H9 (cell line): ENCODE measurements around the gene GALR2. TPM values are rescaled to one million over a fixed set of nuclear protein-coding genes. Genes with fewer than 3 reads are reported as not detected.
A peak's percentile ranks its signal among the peaks of the same experiment; 100 is the strongest.

Experiments
- DNase-seq: peaks from one replicate; pipeline ENCODE4 v3.0.0-alpha.2; 2017
- H2AFZ ChIP-seq: one replicate; pipeline ENCODE4 v1.6.1; 2013; ENCODE audit warnings: mild to moderate bottlenecking, low read length, control low read depth, moderate library complexity
- H2AK5ac ChIP-seq: 2 replicates; pipeline ENCODE4 v1.6.1; 2013; ENCODE audit warnings: low read length, control low read depth, mixed read lengths; ENCODE audit not compliant: insufficient read length
- H2BK120ac ChIP-seq: one replicate; pipeline ENCODE4 v1.6.1; 2013; ENCODE audit warnings: low read depth, mild to moderate bottlenecking, low read length, control low read depth, inconsistent platforms; ENCODE audit not compliant: poor library complexity, severe bottlenecking
- H2BK12ac ChIP-seq: 2 replicates; pipeline ENCODE4 v1.6.1; 2013; ENCODE audit warnings: low read length, control low read depth, mixed read lengths, low read depth; ENCODE audit not compliant: insufficient read length
- H2BK15ac ChIP-seq: 2 replicates; pipeline ENCODE4 v1.6.1; 2013; ENCODE audit warnings: low read depth, low read length, control low read depth
- H2BK20ac ChIP-seq: one replicate; pipeline ENCODE4 v1.6.1; 2013; ENCODE audit warnings: low read depth, mild to moderate bottlenecking, low read length, control low read depth, inconsistent platforms; ENCODE audit not compliant: poor library complexity, severe bottlenecking
- H2BK5ac ChIP-seq: 2 replicates; pipeline ENCODE4 v1.6.1; 2013; ENCODE audit warnings: low read length, control low read depth, mixed read lengths; ENCODE audit not compliant: insufficient read length
- H3K14ac ChIP-seq: 2 replicates; pipeline ENCODE4 v1.6.1; 2013; ENCODE audit warnings: low read length, control low read depth; ENCODE audit not compliant: insufficient read depth
- H3K18ac ChIP-seq: 2 replicates; pipeline ENCODE4 v1.6.1; 2013; ENCODE audit warnings: low read depth, mild to moderate bottlenecking, mixed read lengths, low read length, control low read depth; ENCODE audit not compliant: insufficient read length
- H3K23ac ChIP-seq: 2 replicates; pipeline ENCODE4 v1.6.1; 2013; ENCODE audit warnings: low read length, control low read depth, mixed read lengths, low read depth; ENCODE audit not compliant: insufficient read length
- H3K23me2 ChIP-seq: 2 replicates; pipeline ENCODE4 v1.6.1; 2013; ENCODE audit warnings: low read depth, mild to moderate bottlenecking, mixed read lengths, low read length, control low read depth; ENCODE audit not compliant: insufficient read length, poor library complexity, severe bottlenecking
- H3K27ac ChIP-seq: 2 replicates; pipeline ENCODE4 v1.5.1; 2013; ENCODE audit warnings: low read length, control low read depth, mixed read lengths, low read depth; ENCODE audit not compliant: insufficient read length
- H3K27me3 ChIP-seq: 2 replicates; pipeline ENCODE4 v1.6.1; 2013; ENCODE audit warnings: low read length, control low read depth, inconsistent platforms; ENCODE audit not compliant: insufficient read depth
- H3K4ac ChIP-seq: 2 replicates; pipeline ENCODE4 v1.6.1; 2013; ENCODE audit warnings: low read depth, mild to moderate bottlenecking, control low read depth, inconsistent platforms, low read length, moderate library complexity
- H3K4me1 ChIP-seq: 2 replicates; pipeline ENCODE4 v1.6.1; 2013; ENCODE audit warnings: low read length, control low read depth, inconsistent platforms; ENCODE audit not compliant: insufficient read depth
- H3K4me2 ChIP-seq: 2 replicates; pipeline ENCODE4 v1.6.1; 2013; ENCODE audit warnings: low read length, control low read depth, mixed read lengths; ENCODE audit not compliant: insufficient read length, insufficient read depth
- H3K56ac ChIP-seq: 2 replicates; pipeline ENCODE4 v1.6.1; 2013; ENCODE audit warnings: low read depth, mild to moderate bottlenecking, mixed read lengths, low read length, control low read depth; ENCODE audit not compliant: insufficient read length
- H3K79me1 ChIP-seq: 2 replicates; pipeline ENCODE4 v1.6.1; 2013; ENCODE audit warnings: low read depth, mild to moderate bottlenecking, moderate library complexity, low read length, control low read depth, inconsistent platforms; ENCODE audit not compliant: insufficient read depth, poor library complexity, severe bottlenecking
- H3K79me2 ChIP-seq: 2 replicates; pipeline ENCODE4 v1.6.1; 2013; ENCODE audit warnings: low read length, control low read depth, inconsistent platforms; ENCODE audit not compliant: insufficient read depth
- H3K9ac ChIP-seq: 2 replicates; pipeline ENCODE4 v1.6.1; 2013; ENCODE audit warnings: low read length, control low read depth, mixed read lengths; ENCODE audit not compliant: insufficient read length; ENCODE audit errors: extremely low read depth
- H3K9me3 ChIP-seq: one replicate; pipeline ENCODE4 v1.6.1; 2013; ENCODE audit warnings: low read depth, low read length, inconsistent platforms; ENCODE audit not compliant: control insufficient read depth
- H3T11ph ChIP-seq: one replicate; pipeline ENCODE4 v1.6.1; 2013; ENCODE audit warnings: mild to moderate bottlenecking, low read length, control low read depth, inconsistent platforms
- H4K20me1 ChIP-seq: one replicate; pipeline ENCODE4 v1.6.1; 2013; ENCODE audit not compliant: control insufficient read depth, insufficient read length, insufficient read depth
- H4K5ac ChIP-seq: 2 replicates; pipeline ENCODE4 v1.6.1; 2013; ENCODE audit warnings: low read depth, mild to moderate bottlenecking, mixed read lengths, low read length, control low read depth; ENCODE audit not compliant: insufficient read length
- H4K8ac ChIP-seq: replicated peaks from 2 replicates; pipeline ENCODE4 v1.6.1; 2013; ENCODE audit warnings: low read length, control low read depth, mixed read lengths, low read depth; ENCODE audit not compliant: insufficient read length
- H4K91ac ChIP-seq: 2 replicates; pipeline ENCODE4 v1.6.1; 2013; ENCODE audit warnings: low read depth, mild to moderate bottlenecking, moderate library complexity, mixed read lengths, low read length, control low read depth; ENCODE audit not compliant: insufficient read length
- H3K27ac Mint-ChIP-seq, 3 experiments: 2 replicates in 2 of 3; 3 replicates in 1 of 3; pipeline ENCODE4 v1.8.0; 2020 to 2021; ENCODE audit warnings: mixed read lengths in 3 of 3, mild to moderate bottlenecking in 1 of 3, moderate library complexity in 1 of 3
- H3K27me3 Mint-ChIP-seq: 2 replicates; pipeline ENCODE4 v1.8.0; 2021; ENCODE audit warnings: low read depth, mild to moderate bottlenecking, moderate library complexity, mixed read lengths
- H3K36me3 Mint-ChIP-seq, 3 experiments: 2 replicates in 2 of 3; 3 replicates in 1 of 3; pipeline ENCODE4 v1.8.0; 2020 to 2021; ENCODE audit warnings: low read depth in 3 of 3, mixed read lengths in 3 of 3; ENCODE audit not compliant: insufficient read depth in 1 of 3
- H3K4me1 Mint-ChIP-seq, 2 experiments: 2 replicates each; pipeline ENCODE4 v1.8.0; 2020; ENCODE audit warnings: mixed read lengths in 2 of 2
- H3K4me3 Mint-ChIP-seq, 2 experiments: 2 replicates in 1 of 2; 3 replicates in 1 of 2; pipeline ENCODE4 v1.8.0; 2020 to 2021; ENCODE audit warnings: mild to moderate bottlenecking in 2 of 2, mixed read lengths in 2 of 2, moderate library complexity in 1 of 2
- H3K9me3 Mint-ChIP-seq, 2 experiments: 2 replicates in 1 of 2; 3 replicates in 1 of 2; pipeline ENCODE4 v1.8.0; 2020; ENCODE audit warnings: mild to moderate bottlenecking in 2 of 2, mixed read lengths in 2 of 2, moderate library complexity in 1 of 2
- WGBS: extraction: QIAGEN DNeasy Blood & Tissue Kit; methylation state at CpG from one replicate; pipeline ENCODE4 v1.1.7; 2013; ENCODE audit warnings: missing lambda C conversion rate, low lambda C conversion rate, mixed read lengths; ENCODE audit not compliant: insufficient read length; ENCODE audit errors: extremely low coverage; 5-methylcytosine and 5-hydroxymethylcytosine counted together
- total RNA-seq: library from RNA; stranded (reverse); gene quantifications from 2 replicates; pipeline ENCODE4 v1.2.1, GENCODE V29; 2021
- TF ChIP-seq, protein P1 (sequence below): fragments of 200-600 bp; sonication (generic); conservative IDR thresholded peaks from 3 replicates; pipeline ENCODE4 v1.8.0; 2021; ENCODE audit warnings: antibody characterized with exemption, mild to moderate bottlenecking

The GALR2 gene
- total RNA-seq, 1 experiment from 2014 or later, result 0.81 TPM

DNA sequence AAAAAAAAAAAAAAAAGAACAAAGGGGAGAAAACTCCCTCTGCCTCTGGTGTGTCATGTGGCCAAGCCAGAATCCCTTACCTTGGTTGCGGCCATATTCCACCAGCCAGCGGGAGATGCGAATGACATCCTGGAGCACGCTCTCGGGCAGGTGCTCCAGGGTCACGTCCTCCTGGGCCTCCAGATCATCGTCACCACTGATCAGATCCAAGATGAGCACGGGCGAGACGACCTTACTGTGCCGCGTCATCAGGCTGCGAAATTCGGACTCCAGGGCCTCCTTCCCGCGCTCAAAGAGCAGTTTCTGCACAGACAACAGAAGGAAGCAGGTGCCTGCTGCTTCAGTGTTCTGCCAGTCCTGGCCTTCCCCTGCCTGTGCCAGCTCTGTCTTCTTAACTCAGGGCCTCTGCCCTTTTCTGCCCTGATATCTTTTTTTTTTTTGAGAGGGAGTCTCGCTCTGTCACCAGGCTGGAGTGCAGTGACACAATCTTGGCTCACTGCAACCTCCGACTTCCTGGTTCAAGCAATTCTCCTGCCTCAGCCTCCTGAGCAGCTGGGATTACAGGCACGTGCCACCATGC, 23.2 kb downstream of the GALR2 start:
- no CpG with 5 or more reads among the region's 19 CpGs for WGBS
- H3K4me2 ChIP-seq, result no peak overlapping the region
- H2AK5ac ChIP-seq, result no peak overlapping the region
- DNase-seq, result no peak
- no peaks in the 10 kb centered on the region for H3K27me3 Mint-ChIP-seq
- no peak overlapping the region for H3K9ac ChIP-seq
- no peak overlapping the region for H4K91ac ChIP-seq
- no peak overlapping the region for H3T11ph ChIP-seq
- H2BK120ac ChIP-seq, result no peak overlapping the region
- no peak overlapping the region for H2BK20ac ChIP-seq
- no peak overlapping the region for H3K23ac ChIP-seq
- peak overlapping the region in 1 of 2 experiments; percentile 42; a peak in 1 of 5 replicates for H3K4me3 Mint-ChIP-seq
- no peaks in the 10 kb centered on the region for H3K79me2 ChIP-seq
- H2BK12ac ChIP-seq, result no peak overlapping the region
- H3K56ac ChIP-seq, result no peak overlapping the region
- no peaks in the 10 kb centered on the region for H3K79me1 ChIP-seq
- H3K14ac ChIP-seq, result no peak overlapping the region; the same call in 1 of the 2 replicates
- H3K9me3 Mint-ChIP-seq, result no peaks in the 10 kb centered on the region
- no peak overlapping the region for H2BK15ac ChIP-seq
- peaks cover 3% of the 10 kb centered on the region for H3K23me2 ChIP-seq
- H3K4ac ChIP-seq, result no peak overlapping the region
- H4K8ac ChIP-seq, result no peak overlapping the region
- no peak overlapping the region for H3K27ac Mint-ChIP-seq
- H3K27ac ChIP-seq, result no peak overlapping the region
- peaks cover 43 to 80% (median 74%) of the 10 kb centered on the region in 3 experiments for H3K36me3 Mint-ChIP-seq
- H4K5ac ChIP-seq, result no peak overlapping the region
- H3K18ac ChIP-seq, result no peak overlapping the region
- H2BK5ac ChIP-seq, result no peak overlapping the region
- no peaks in the 10 kb centered on the region; the same call in 1 of the 2 replicates for H3K4me1 ChIP-seq
- H3K27me3 ChIP-seq, result no peaks in the 10 kb centered on the region
- H3K9me3 ChIP-seq, result no peaks in the 10 kb centered on the region
- TF ChIP-seq, protein P1, sequence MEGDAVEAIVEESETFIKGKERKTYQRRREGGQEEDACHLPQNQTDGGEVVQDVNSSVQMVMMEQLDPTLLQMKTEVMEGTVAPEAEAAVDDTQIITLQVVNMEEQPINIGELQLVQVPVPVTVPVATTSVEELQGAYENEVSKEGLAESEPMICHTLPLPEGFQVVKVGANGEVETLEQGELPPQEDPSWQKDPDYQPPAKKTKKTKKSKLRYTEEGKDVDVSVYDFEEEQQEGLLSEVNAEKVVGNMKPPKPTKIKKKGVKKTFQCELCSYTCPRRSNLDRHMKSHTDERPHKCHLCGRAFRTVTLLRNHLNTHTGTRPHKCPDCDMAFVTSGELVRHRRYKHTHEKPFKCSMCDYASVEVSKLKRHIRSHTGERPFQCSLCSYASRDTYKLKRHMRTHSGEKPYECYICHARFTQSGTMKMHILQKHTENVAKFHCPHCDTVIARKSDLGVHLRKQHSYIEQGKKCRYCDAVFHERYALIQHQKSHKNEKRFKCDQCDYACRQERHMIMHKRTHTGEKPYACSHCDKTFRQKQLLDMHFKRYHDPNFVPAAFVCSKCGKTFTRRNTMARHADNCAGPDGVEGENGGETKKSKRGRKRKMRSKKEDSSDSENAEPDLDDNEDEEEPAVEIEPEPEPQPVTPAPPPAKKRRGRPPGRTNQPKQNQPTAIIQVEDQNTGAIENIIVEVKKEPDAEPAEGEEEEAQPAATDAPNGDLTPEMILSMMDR, result no peak
- no peak overlapping the region for H2AFZ ChIP-seq
- H4K20me1 ChIP-seq, result no peaks in the 10 kb centered on the region
- H3K4me1 Mint-ChIP-seq, result peaks cover 0 to 3% of the 10 kb centered on the region in 2 experiments; a peak in 2 of 4 replicates
